Keratinocyte (primary cell): Measurements from ENCODE around the gene MARVELD1. TPM values are rescaled to one million over a fixed set of nuclear protein-coding genes. Genes with fewer than 3 reads are reported as not detected.

Experiments used
- DNase-seq: peaks from one replicate; pipeline ENCODE4 v3.0.0-alpha.2; 2011; ENCODE audit warnings: low read depth, missing footprints, low spot score
- FAIRE-seq: peaks from 2 replicates; lab custom pipeline; 2011; peaks lifted over from hg19 to GRCh38; lab: Jason Lieb, UNC
- H2AFZ ChIP-seq: 2 replicates; pipeline ENCODE4 v1.6.0; 2012; ENCODE audit warnings: low read length, control low read depth, inconsistent platforms; ENCODE audit not compliant: control insufficient read depth
- H3K27ac ChIP-seq: 2 replicates; pipeline ENCODE4 v1.5.1; 2011; ENCODE audit warnings: low read length; ENCODE audit not compliant: control insufficient read depth, insufficient read depth
- H3K27me3 ChIP-seq: 3 replicates; pipeline ENCODE4 v1.6.0; 2011; ENCODE audit warnings: low read length; ENCODE audit not compliant: control insufficient read depth, insufficient read depth; ENCODE audit errors: extremely low read depth
- H3K36me3 ChIP-seq, 2 experiments: 2 replicates in 1 of 2; 3 replicates in 1 of 2; pipeline ENCODE4 v1.5.1; 2011; ENCODE audit warnings: low read length in 2 of 2, mild to moderate bottlenecking in 1 of 2; ENCODE audit not compliant: control insufficient read depth in 2 of 2, insufficient read depth in 2 of 2; ENCODE audit errors: extremely low read depth in 1 of 2
- H3K4me1 ChIP-seq: 3 replicates; pipeline ENCODE4 v1.5.1; 2011; ENCODE audit warnings: low read length; ENCODE audit not compliant: control insufficient read depth, insufficient read depth; ENCODE audit errors: extremely low read depth
- H3K4me2 ChIP-seq: 3 replicates; pipeline ENCODE4 v1.6.0; 2011; ENCODE audit warnings: low read depth, low read length; ENCODE audit not compliant: control insufficient read depth, insufficient read depth; ENCODE audit errors: extremely low read depth
- H3K4me3 ChIP-seq, 3 experiments: fragments of 200-600 bp in 1 of 3; sonication (generic) in 1 of 3; 2 replicates in 2 of 3; 3 replicates in 1 of 3; pipeline ENCODE4 v1.5.1; 2011 to 2016; ENCODE audit warnings: low read length in 3 of 3, mild to moderate bottlenecking in 3 of 3, control low read depth in 2 of 3, inconsistent platforms in 1 of 3, low read depth in 1 of 3, mixed read lengths in 1 of 3, mixed run types in 1 of 3, moderate library complexity in 1 of 3; ENCODE audit not compliant: control insufficient read depth in 2 of 3, insufficient read depth in 2 of 3; ENCODE audit errors: extremely low read depth in 1 of 3
- H3K79me2 ChIP-seq: 2 replicates; pipeline ENCODE4 v1.6.0; 2012; ENCODE audit warnings: low read length; ENCODE audit not compliant: control insufficient read depth, insufficient read depth
- H3K9ac ChIP-seq: 3 replicates; pipeline ENCODE4 v1.6.0; 2011; ENCODE audit warnings: low read length; ENCODE audit not compliant: control insufficient read depth, insufficient read depth; ENCODE audit errors: extremely low read depth
- H3K9me1 ChIP-seq: 3 replicates; pipeline ENCODE4 v1.6.0; 2011; ENCODE audit warnings: low read length; ENCODE audit not compliant: control insufficient read depth, insufficient read depth; ENCODE audit errors: extremely low read depth
- H3K9me3 ChIP-seq: 2 replicates; pipeline ENCODE4 v1.5.1; 2012; ENCODE audit warnings: low read depth, low read length; ENCODE audit not compliant: control insufficient read depth
- H4K20me1 ChIP-seq: 3 replicates; pipeline ENCODE4 v1.6.0; 2011; ENCODE audit warnings: low read length; ENCODE audit not compliant: control insufficient read depth, insufficient read depth; ENCODE audit errors: extremely low read depth
- EZH2 ChIP-seq: IDR thresholded peaks from one replicate; pipeline ENCODE4 v1.6.1; 2012; ENCODE audit warnings: inconsistent platforms, mild to moderate bottlenecking, low read length, moderate library complexity
- dilution Hi-C: fragments of 300-500 bp; cut with MboI; formaldehyde crosslinking; loops from one replicate; pipeline ENCODE4 v1.7.0; 2020; ENCODE audit warnings: low sequenced_read_pairs; ENCODE audit not compliant: extremely low pct_ligation_motif_present
- polyA plus RNA-seq, 5 experiments: library from polyadenylated mRNA; depleted of rRNA in 3 of 5; stranded (reverse) in 3 of 5; stranded (forward) in 1 of 5; unstranded in 1 of 5; fragments of >200 nt; gene quantifications; 1 replicate in 1 of 5; 2 replicates in 3 of 5; 3 replicates in 1 of 5; pipeline versions ENCODE4 v1.2.1 to v1.2.3, GENCODE V29; 2011 to 2012; ENCODE audit warnings: missing spikeins in 2 of 5, low read depth in 1 of 5, low replicate concordance in 1 of 5
- TF ChIP-seq, protein P1 (sequence below), 3 experiments: IDR thresholded peaks in 1 of 3; conservative IDR thresholded peaks in 1 of 3; optimal IDR thresholded peaks in 1 of 3; 2 replicates in 2 of 3; 3 replicates in 1 of 3; pipeline versions ENCODE3 to v1.5.1; 2011; ENCODE audit warnings: low read length in 3 of 3, mild to moderate bottlenecking in 3 of 3, moderate library complexity in 2 of 3, control low read depth in 1 of 3, inconsistent platforms in 1 of 3; ENCODE audit not compliant: insufficient read depth in 2 of 3; ENCODE audit errors: extremely low read depth in 1 of 3

Gene MARVELD1
- polyA plus RNA-seq, 1 donor (not counting 4 experiments of a cell fraction or from before 2014, with no cell fraction given) = 39.7 TPM

DNA sequence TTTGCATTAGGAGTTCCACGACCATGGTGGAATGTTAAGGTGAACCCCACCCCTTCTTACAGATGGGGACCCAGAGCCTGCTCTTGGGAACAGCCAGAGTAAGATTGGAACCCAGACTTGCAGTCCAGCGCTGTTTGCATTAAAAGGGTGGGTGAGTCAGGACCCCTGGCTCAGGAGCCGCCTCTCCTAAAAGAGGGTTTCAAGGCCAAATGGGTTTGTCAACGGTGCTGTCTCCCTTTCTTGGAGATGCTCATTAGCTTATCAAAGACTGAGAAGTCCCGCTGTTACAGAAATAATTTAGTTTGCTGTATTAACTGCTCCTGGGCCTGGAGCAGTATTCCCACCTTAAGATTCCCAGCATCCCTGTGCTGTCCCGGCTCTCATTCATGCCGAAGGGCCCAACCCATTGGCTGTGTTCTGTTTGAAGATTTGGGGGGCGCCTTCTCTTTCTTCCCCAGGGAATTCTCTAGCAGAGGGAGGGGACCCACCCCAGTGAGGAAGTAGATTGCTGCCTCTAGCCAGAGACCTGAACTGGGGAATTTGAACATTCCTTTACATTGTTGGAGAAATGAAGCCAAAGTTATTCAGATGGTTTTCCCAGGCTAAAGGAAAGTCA, 1.8 kb downstream of the MARVELD1 start:
- H2AFZ ChIP-seq = no peak overlapping the region
- H3K9ac ChIP-seq = peak overlapping the region; percentile 94
- DNase-seq = no peak
- dilution Hi-C loops = no loop called here
- peaks cover 6 to 25% of the 10 kb centered on the region in 2 experiments for H3K36me3 ChIP-seq
- H3K9me3 ChIP-seq = no peaks in the 10 kb centered on the region
- peak overlapping the region; percentile 93 for H3K27ac ChIP-seq
- peaks cover 34% of the 10 kb centered on the region for H3K79me2 ChIP-seq
- H4K20me1 ChIP-seq = no peaks in the 10 kb centered on the region
- H3K9me1 ChIP-seq = no peaks in the 10 kb centered on the region
- peak overlapping the region; percentile 73 for H3K4me2 ChIP-seq
- peak overlapping the region; percentile 67 to 74 (median 73) for H3K4me3 ChIP-seq
- H3K27me3 ChIP-seq = no peaks in the 10 kb centered on the region
- peak; percentile 64 for FAIRE-seq
- peaks cover 54% of the 10 kb centered on the region for H3K4me1 ChIP-seq
- TF ChIP-seq, protein P1, sequence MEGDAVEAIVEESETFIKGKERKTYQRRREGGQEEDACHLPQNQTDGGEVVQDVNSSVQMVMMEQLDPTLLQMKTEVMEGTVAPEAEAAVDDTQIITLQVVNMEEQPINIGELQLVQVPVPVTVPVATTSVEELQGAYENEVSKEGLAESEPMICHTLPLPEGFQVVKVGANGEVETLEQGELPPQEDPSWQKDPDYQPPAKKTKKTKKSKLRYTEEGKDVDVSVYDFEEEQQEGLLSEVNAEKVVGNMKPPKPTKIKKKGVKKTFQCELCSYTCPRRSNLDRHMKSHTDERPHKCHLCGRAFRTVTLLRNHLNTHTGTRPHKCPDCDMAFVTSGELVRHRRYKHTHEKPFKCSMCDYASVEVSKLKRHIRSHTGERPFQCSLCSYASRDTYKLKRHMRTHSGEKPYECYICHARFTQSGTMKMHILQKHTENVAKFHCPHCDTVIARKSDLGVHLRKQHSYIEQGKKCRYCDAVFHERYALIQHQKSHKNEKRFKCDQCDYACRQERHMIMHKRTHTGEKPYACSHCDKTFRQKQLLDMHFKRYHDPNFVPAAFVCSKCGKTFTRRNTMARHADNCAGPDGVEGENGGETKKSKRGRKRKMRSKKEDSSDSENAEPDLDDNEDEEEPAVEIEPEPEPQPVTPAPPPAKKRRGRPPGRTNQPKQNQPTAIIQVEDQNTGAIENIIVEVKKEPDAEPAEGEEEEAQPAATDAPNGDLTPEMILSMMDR (optimal IDR thresholded peaks at IDR 0.05 in 1 of 3, IDR thresholded peaks at IDR 0.05 in 1 of 3, conservative IDR thresholded peaks at IDR 0.05 in 1 of 3; ENCODE audit: extremely low read depth in 1 of 3, insufficient read depth in 2 of 3, low read length in 3 of 3) = no peak
- TF ChIP-seq EZH2 = no peak

DNA sequence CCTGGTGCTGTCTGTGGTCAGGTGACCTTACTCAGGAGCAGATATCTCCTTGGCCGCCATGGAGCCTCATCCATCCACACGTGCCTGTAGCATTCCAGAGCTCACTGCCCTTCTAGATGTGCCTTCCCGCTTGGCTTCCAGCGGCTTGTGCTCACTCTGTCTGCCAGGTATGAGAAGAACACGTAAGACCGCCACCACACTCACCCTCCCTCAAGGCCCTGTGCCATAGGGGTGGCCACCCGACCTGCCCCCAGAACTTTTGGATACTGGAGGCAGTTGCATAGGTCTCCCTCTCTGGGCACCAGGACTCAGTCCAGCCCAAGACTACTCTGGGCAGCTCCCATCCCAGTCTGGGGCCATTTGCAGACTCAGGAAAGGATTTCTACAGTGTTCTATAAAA, 4.1 kb downstream of the MARVELD1 start:
- Histone ChIP-seq H3K36me3 (peaks cover 6 to 25% of the 10 kb centered on the region in 2 experiments), H3K9me3 (no peaks in the 10 kb centered on the region), H3K4me3 (no peak overlapping the region), H2AFZ (no peak overlapping the region), H3K27ac (peak overlapping the region; percentile 72), H3K9me1 (no peaks in the 10 kb centered on the region), H3K4me1 (peaks cover 53% of the 10 kb centered on the region), H4K20me1 (no peaks in the 10 kb centered on the region), H3K79me2 (peaks cover 34% of the 10 kb centered on the region), H3K4me2 (peak overlapping the region; percentile 47), H3K27me3 (no peaks in the 10 kb centered on the region), H3K9ac (peak overlapping the region; percentile 59)
- FAIRE-seq (no peak), DNase-seq (no peak)
- dilution Hi-C loops = no loop called here
- TF ChIP-seq, protein P1 (optimal IDR thresholded peaks at IDR 0.05 in 1 of 3, IDR thresholded peaks at IDR 0.05 in 1 of 3, conservative IDR thresholded peaks at IDR 0.05 in 1 of 3; ENCODE audit: extremely low read depth in 1 of 3, insufficient read depth in 2 of 3, low read length in 3 of 3) = no peak
- TF ChIP-seq EZH2 = no peak
